SH-SY5Y (cell line): Measurements from ENCODE around the gene HAND2.

Experiments
- GATA2 ChIP-seq: IDR thresholded peaks from 2 replicates; pipeline ENCODE4 v1.6.1; 2011; ENCODE audit warnings: mild to moderate bottlenecking, low read depth, low read length
- GATA3 ChIP-seq: IDR thresholded peaks from 2 replicates; pipeline ENCODE4 v1.6.1; 2011; ENCODE audit warnings: low read depth, mild to moderate bottlenecking, low read length, moderate library complexity

- TF ChIP-seq GATA3 (no peak), GATA2 (no peak)
Measured at GRCh38 chr4:173482330-173482931, 47.6 kb downstream of the HAND2 start.
